Stimulated activated effector memory CD8-positive, alpha-beta T cell treated with anti-CD3 and anti-CD28 coated beads, Interleukin-12 subunit alpha, Interleukin-12 subunit beta, amount 100 ng/mL, for 72 hours (primary cell): ENCODE measurements around the gene GPR157.

Experiments
- ATAC-seq: fragments of 150-1000 bp; cut with Tn5 transposase; 2 replicates; pipeline ENCODE4 v1.10.0; 2021
- DNase-seq, 2 donors: peaks; one replicate each; pipeline ENCODE4 v3.0.0; 2021 to 2022; ENCODE audit warnings: low spot score in 2 of 2
- H3K27ac Mint-ChIP-seq: one replicate; pipeline ENCODE4 v1.8.0; 2022; ENCODE audit warnings: mild to moderate bottlenecking, mixed read lengths
- H3K36me3 Mint-ChIP-seq: one replicate; pipeline ENCODE4 v1.8.0; 2022; ENCODE audit warnings: mild to moderate bottlenecking, mixed read lengths
- H3K4me1 Mint-ChIP-seq: one replicate; pipeline ENCODE4 v1.8.0; 2022; ENCODE audit warnings: mixed read lengths
- H3K4me3 Mint-ChIP-seq: one replicate; pipeline ENCODE4 v1.8.0; 2022; ENCODE audit warnings: mild to moderate bottlenecking, mixed read lengths
- H3K9me3 Mint-ChIP-seq: one replicate; pipeline ENCODE4 v1.8.0; 2022; ENCODE audit warnings: mixed read lengths

Gene GPR157

DNA sequence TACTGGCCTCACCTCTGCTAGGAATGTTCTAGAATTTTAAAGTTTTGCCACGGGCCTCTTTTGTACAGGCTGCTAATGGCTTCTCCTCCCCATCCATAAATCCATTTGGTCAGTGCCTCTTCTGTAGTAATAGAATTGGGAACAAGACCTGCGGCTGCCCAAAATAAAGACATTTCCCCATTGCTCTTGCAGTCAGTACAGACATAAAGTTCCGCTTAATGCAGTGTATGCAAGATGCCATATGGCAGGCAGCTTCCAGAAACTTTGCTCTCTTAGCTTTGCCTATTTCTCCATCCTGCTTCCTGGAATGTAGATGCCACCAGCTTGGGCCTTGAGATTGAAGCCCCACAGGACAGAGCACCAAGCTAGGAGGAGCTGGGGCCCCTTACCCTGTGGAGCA, 55.8 kb downstream of the GPR157 start:
- H3K27ac Mint-ChIP-seq, result no peak overlapping the region
- no peaks in the 10 kb centered on the region for H3K36me3 Mint-ChIP-seq
- H3K4me1 Mint-ChIP-seq, result peaks cover 16% of the 10 kb centered on the region
- ATAC-seq (no peak), DNase-seq (no peak)
- H3K4me3 Mint-ChIP-seq, result no peak overlapping the region
- H3K9me3 Mint-ChIP-seq, result no peaks in the 10 kb centered on the region

DNA sequence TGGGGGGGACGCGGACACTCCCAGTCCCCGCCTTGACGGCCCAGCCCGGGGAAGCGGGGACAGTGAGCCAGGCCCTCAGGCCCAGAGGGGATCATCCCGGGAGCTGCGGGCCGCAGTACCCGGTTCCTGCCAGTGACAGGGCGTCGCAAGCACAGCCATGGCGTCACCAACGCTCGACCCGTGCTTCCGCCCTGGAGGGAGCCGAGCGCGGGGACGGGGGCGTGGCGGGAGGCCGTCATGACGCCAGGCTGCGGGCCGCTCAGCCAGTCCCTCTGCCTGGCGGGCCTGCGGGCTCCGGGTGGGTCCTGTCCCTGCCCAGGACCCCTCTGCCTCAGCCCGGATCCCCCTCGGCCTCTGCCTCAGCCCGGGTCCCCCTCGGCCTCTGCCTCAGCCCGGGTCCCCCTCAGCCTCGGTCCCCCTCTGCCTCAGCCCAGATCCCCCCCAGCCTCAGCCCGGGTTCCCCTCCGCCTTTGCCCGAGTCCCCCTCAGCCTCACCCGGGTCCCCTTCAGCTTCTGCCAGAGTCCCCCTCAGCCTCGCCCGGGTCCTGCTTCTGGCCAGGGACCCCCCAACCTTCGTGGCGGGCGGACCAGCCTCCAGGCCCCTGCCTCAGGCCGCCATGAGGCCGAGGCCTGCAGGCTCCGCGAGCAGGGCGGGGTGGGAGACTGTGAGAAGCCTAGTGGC, 57.2 kb downstream of the GPR157 start:
- Mint-ChIP-seq H3K27ac (no peak overlapping the region), H3K36me3 (no peaks in the 10 kb centered on the region), H3K4me3 (no peak overlapping the region), H3K9me3 (no peaks in the 10 kb centered on the region), H3K4me1 (peaks cover 21% of the 10 kb centered on the region)
- ATAC-seq (no peak), DNase-seq (no peak)

DNA sequence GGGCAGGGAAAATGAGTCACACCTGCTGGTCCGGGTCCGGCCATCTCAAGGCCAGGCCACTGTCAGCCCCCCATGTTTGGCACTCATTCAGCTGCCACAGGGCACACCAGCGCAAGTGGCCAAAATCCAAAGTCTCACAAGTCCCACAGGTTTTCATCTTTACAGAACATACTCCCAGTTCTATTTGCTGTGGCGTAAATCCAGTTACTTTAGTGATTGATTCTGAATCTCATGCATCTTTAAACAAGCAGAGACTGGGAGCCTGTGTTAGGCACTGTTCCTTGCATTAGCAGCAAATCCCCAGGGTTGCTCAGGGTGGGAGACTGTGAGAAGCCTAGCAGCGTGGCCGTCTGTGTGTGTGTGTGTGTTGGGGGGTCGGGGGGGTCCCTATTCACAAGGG, 58.4 kb downstream of the GPR157 start:
- H3K4me3 Mint-ChIP-seq, result no peak overlapping the region
- no peak for ATAC-seq

DNA sequence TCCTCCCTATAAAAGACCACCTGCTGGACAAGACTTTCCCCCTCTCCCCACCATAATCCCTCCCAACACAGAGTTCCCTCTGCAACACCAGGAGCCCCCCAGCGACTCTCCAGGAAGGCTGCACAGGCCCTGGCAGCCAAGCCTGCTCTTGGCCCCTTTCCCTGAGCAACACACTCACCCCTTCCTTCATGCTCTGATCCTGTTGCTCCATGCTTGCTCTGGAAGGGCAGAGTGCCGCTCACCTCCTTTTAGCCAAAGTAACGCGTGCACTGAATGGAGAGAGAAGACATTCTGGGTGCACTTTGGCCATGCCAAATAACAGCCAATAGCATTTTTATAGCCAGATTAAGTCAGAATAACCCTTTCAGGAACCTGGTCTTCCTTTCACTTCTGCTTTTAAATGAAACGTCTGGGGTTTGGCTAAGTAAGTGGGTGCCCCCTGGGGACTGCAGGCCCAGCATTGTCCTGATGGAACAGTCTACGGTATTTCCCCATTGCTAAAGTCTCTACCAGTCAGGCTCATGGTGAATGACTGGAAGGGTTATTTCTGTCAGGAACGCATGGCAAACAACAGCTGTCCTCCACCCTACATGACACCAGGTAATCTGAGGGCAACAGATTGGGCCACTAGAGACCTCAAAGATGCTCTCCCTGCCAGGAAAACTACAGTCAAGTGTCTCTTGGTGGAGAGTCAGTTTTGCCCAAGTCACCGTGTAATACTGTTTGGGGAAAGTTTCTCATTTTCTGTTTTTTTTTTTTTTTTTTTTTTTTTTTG, 59.4 kb downstream of the GPR157 start, which contains the start of gene SLC2A5:
Gene SLC2A5 (minus strand): TSS at position 310 of the 775 bp plus-strand sequence. CDS start 99 bp downstream, at position 211.
- Mint-ChIP-seq H3K9me3 (no peaks in the 10 kb centered on the region), H3K36me3 (no peaks in the 10 kb centered on the region), H3K4me1 (peaks cover 14% of the 10 kb centered on the region), H3K27ac (no peak within 1 kb of the TSS), H3K4me3 (peak within 1 kb of the TSS; percentile 26)
- DNase-seq (no peak), ATAC-seq (peak; percentile 50)

More for the DNA sequence above, 58.4 kb downstream of the GPR157 start:
- no peak for DNase-seq
- Mint-ChIP-seq H3K36me3 (no peaks in the 10 kb centered on the region), H3K27ac (no peak overlapping the region), H3K9me3 (no peaks in the 10 kb centered on the region), H3K4me1 (peaks cover 21% of the 10 kb centered on the region)

DNA sequence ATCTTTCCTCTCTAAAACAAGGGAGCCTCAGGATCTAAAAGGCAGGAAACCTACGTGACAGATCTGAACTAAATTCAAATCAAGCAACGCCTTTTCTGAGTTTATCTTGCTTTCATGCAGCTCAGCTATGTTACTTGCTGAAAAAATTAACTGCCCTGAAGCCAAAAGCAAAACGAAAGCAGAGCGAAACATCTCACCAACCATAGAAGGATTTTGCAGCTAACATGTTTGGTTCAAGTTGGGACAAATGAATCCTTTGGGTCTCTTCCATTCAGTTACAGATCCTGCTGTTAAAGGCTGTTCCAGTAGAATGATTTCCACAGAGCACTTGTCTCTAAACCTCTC, 59.9 kb downstream of the GPR157 start:
- DNase-seq (no peak), ATAC-seq (no peak)
- H3K27ac Mint-ChIP-seq, result no peak overlapping the region
- H3K36me3 Mint-ChIP-seq, result no peaks in the 10 kb centered on the region
- H3K4me1 Mint-ChIP-seq, result peaks cover 14% of the 10 kb centered on the region
- no peaks in the 10 kb centered on the region for H3K9me3 Mint-ChIP-seq
- peak overlapping the region; percentile 26 for H3K4me3 Mint-ChIP-seq

DNA sequence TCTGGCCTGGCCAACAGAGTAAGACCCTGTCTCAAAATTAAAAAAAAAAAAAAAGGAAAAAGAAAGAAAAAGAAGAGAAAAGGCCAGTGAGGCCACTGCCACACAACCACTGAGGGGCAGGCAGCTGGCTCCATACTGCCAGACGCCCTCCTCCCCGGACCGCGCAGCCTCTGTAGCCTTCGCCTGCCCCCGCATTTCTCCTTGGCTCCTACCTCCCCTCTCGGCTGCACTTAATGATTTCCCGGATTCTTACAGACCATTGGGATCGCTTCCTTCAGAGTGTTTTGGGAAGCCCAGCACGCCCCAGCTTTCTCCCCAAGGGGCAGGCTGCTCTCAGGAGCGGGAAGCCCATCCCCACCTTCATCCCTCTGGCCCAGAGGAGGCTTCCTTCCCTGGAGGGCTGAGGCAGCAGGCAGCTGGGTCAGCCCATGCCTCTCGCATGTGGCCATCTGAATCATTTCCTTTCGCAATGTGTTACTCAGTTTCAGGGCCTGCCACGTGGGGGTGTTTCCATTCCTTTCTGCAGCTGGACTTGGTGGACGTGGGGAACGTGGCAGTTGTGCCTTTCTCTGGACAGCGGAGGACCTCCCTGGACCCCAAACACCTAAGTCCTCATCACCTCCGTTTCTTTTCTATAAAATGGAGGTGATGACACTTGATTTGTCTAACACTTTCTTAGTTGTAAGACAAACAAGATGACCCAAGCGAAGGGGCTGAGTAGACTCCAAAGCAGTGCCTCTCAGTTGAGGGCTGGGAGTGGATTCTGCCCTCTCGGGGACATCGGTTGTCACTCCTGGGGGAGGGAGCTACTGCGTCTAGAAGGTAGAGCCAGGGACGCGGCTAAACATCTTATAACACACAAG, 61.7 kb downstream of the GPR157 start:
- no peak for DNase-seq
- no peak overlapping the region for H3K4me3 Mint-ChIP-seq
- no peak overlapping the region for H3K27ac Mint-ChIP-seq
- H3K36me3 Mint-ChIP-seq, result no peaks in the 10 kb centered on the region
- peak; percentile 46 for ATAC-seq
- no peaks in the 10 kb centered on the region for H3K9me3 Mint-ChIP-seq
- peaks cover 14% of the 10 kb centered on the region for H3K4me1 Mint-ChIP-seq

DNA sequence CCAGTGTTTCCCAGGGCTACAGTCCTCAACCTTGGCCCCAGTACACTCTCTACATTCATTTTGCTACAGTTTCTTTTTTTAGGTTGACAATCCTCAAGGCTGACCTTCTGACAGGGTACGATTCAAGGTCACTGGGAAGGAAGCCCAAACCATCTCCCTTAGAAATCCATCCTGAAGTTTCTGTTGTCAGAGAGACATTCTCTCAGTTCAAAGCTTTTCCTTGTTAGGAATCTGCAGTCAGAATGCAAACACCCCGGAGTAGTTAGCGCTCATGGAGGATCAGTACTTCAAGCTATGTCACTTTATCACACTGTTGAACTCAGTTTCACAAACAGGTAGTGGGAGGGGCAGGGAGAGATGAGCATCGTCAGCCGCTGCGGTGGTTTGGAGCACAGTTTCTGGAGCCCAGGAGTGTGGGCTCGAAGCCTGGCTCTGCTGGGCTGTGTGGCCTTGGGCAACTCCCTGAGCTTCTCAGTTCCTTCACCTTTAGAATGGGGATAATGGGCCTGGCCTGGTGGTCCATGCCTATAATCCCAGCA, 63.6 kb downstream of the GPR157 start:
- no peak for DNase-seq
- Mint-ChIP-seq H3K4me3 (no peak overlapping the region), H3K4me1 (peaks cover 14% of the 10 kb centered on the region), H3K36me3 (no peaks in the 10 kb centered on the region), H3K9me3 (no peaks in the 10 kb centered on the region), H3K27ac (no peak overlapping the region)
- no peak for ATAC-seq

DNA sequence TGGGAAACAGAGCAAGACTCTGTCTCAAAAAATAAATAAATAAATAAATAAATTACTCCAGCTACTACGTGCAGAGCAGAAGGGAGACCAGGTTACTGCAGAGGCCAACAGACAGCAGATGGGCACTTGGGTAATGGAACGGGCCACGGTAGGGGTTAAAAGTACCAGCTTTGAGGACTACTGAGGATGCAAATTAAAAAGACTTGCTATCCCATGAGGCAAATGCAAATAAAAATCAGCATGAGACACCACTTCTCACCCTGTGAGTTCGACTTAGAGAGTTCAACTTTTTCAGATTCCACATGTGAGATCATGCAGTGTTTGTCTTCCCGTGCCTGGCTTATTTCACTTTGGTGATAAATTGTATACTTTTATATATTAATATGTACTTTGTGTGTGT, 66.1 kb downstream of the GPR157 start:
- Mint-ChIP-seq H3K27ac (no peak overlapping the region), H3K4me1 (peaks cover 8% of the 10 kb centered on the region), H3K36me3 (no peaks in the 10 kb centered on the region), H3K4me3 (no peak overlapping the region), H3K9me3 (no peaks in the 10 kb centered on the region)
- ATAC-seq (no peak), DNase-seq (no peak)

DNA sequence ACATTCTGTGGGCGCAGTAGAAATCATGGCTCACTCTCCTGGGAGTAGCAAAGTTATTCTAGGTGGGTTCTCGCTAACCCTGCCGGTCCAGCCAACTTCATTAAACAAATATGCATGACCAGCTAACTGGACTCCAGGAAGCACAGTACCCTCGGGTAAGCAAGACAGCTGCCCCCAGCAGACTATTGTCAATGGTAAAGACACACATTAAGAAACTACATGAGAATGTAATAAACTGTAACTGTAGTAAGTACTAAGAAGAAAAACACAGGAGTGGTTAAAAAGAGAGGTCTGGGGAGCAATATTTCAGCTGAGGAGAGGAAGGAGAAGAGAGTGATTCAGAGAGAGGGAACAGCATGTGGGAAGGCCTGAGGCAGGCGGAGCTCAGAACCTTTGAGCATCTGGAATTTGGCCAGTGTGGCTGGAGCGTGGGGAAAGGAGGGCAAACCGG, 66.9 kb downstream of the GPR157 start:
- no peak overlapping the region for H3K27ac Mint-ChIP-seq
- H3K4me3 Mint-ChIP-seq, result no peak overlapping the region
- no peak for DNase-seq

DNA sequence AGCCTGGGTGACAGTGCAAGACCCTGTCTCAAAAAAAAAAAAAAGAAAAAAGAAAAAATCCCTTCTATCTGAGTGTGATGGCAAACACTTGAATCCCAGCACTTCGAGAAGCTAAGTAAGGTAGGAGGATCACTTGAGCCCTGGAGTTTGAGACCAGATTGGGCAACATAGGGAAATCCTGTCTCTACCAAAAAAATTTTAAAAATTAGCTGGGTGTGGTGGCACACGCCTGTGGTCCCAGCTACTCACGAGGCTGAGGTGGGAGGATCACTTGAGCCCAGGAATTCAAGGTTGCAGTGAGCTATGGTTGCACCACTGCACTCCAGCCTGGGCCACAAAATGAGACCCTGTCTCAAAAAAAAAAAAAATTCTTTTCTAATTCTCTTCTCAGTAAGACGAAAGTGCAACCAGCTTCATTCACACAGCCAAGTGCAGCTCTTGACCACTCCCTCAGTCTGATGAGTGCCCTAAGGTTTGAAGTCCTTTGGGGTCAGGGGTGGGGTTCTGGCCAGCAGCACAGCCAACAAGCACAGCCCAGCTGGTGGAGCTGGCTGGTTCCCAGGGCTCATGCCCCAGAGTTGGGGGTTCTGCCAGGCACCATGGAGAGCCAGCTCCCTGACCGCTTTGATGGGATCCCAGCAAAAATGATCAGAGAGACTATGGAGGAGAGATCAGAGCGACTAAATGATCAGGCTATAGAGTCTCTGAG, 67.5 kb downstream of the GPR157 start:
- Mint-ChIP-seq H3K4me3 (no peak overlapping the region), H3K27ac (no peak overlapping the region), H3K4me1 (no peaks in the 10 kb centered on the region), H3K9me3 (no peaks in the 10 kb centered on the region), H3K36me3 (no peaks in the 10 kb centered on the region)
- DNase-seq, result no peak
- no peak for ATAC-seq

More for the DNA sequence above, 66.9 kb downstream of the GPR157 start:
- Mint-ChIP-seq H3K9me3 (no peaks in the 10 kb centered on the region), H3K36me3 (no peaks in the 10 kb centered on the region), H3K4me1 (peaks cover 3% of the 10 kb centered on the region)
- ATAC-seq, result no peak

DNA sequence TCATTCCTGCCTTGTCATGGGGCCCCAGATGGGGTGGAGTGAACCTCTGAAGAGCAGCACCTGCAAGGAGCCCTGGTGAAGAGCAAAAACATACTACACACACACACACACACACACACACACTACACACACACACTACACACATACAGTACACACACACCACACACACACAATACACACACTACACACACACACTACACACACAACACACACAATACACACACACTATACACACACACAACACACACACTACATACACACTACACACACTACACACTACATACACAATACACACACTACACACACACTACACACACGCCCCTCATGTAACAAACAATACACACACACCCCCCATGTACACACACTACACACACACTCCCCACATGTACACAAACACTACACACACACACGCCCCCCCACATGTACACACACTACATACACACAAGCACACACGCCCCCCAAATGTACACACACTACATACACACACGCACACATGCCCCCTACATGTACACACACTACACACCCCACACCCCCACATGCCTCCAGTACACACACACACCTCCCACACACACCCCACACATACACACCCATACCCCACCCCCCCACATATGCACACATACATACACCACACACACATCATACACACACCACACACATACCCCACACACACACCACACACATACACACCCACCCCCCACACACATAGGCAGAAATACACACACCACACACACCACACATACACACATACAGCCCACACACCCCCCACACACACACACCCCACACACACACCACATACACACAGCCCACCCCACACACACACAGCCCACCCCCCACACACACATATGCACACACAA, 68.8 kb downstream of the GPR157 start:
- H3K36me3 Mint-ChIP-seq, result no peaks in the 10 kb centered on the region
- H3K27ac Mint-ChIP-seq, result no peak overlapping the region
- H3K4me3 Mint-ChIP-seq, result no peak overlapping the region
- no peaks in the 10 kb centered on the region for H3K9me3 Mint-ChIP-seq
- ATAC-seq (peak; percentile 11), DNase-seq (no peak)
- H3K4me1 Mint-ChIP-seq, result no peaks in the 10 kb centered on the region

DNA sequence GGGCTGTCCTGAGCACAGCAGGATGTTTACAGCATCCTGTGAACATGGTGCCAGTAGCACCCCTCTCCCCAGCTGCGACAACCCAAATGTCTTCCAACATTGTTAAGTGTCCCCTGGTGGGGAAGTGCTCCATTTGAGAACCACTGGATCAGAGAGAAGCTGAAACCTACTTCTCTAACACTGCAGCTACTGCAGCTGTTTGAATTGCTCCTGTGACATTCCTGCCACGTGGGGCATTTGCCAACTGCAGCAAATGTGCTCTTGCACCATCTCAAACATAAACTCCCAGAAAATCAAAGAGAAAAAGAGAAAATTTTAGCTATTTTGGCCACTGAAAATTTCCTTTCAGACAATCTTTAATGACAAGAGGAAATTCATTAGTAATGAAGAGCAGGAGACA, 70.4 kb downstream of the GPR157 start:
- H3K9me3 Mint-ChIP-seq, result no peaks in the 10 kb centered on the region
- no peak overlapping the region for H3K4me3 Mint-ChIP-seq
- H3K36me3 Mint-ChIP-seq, result no peaks in the 10 kb centered on the region
- no peak for DNase-seq
- no peaks in the 10 kb centered on the region for H3K4me1 Mint-ChIP-seq
- no peak overlapping the region for H3K27ac Mint-ChIP-seq
- no peak for ATAC-seq

DNA sequence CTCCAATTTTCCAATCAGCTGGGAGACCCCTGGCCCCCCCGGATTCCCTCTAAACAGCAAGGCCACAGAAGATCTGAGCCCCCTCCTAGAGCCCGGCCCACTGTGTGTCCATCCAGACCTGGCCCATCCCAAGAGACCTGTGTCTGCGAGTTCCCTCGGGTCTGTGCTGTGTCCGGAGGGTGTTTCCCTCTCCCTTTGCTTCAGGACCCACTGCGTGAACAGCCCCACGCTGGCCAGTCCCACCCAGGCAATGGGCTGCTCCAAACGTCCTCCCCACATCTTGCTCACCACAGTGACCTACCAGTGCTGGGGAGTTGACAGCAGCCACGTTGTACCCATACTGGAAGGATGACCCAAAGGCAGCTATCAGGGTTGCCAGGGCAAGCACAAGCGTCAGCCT, 71.1 kb downstream of the GPR157 start:
- H3K4me3 Mint-ChIP-seq, result no peak overlapping the region
- H3K4me1 Mint-ChIP-seq, result no peaks in the 10 kb centered on the region
- H3K9me3 Mint-ChIP-seq, result no peaks in the 10 kb centered on the region
- no peak overlapping the region for H3K27ac Mint-ChIP-seq
- no peaks in the 10 kb centered on the region for H3K36me3 Mint-ChIP-seq
- DNase-seq (no peak), ATAC-seq (peak; percentile 47)
